C1 segment of cervical spinal cord (tissue), 14 donors: ENCODE results near the gene KLF2.
A peak's percentile ranks its signal among the peaks of the same experiment; 100 is the strongest.

Experiments
- DNase-seq, 14 donors: peaks; one replicate each; lab custom pipeline; 2025; lab: John Stamatoyannopoulos, UW

The KLF2 gene

GRCh38 chr19:16363133-16363851 is 38.7 kb downstream of the KLF2 start:
- no peak for DNase-seq

GRCh38 chr19:16363852-16364230 is 39.2 kb downstream of the KLF2 start:
- no peak for DNase-seq

- DNase-seq, result no peak
Observed at GRCh38 chr19:16364231-16364865, 39.7 kb downstream of the KLF2 start.

DNA sequence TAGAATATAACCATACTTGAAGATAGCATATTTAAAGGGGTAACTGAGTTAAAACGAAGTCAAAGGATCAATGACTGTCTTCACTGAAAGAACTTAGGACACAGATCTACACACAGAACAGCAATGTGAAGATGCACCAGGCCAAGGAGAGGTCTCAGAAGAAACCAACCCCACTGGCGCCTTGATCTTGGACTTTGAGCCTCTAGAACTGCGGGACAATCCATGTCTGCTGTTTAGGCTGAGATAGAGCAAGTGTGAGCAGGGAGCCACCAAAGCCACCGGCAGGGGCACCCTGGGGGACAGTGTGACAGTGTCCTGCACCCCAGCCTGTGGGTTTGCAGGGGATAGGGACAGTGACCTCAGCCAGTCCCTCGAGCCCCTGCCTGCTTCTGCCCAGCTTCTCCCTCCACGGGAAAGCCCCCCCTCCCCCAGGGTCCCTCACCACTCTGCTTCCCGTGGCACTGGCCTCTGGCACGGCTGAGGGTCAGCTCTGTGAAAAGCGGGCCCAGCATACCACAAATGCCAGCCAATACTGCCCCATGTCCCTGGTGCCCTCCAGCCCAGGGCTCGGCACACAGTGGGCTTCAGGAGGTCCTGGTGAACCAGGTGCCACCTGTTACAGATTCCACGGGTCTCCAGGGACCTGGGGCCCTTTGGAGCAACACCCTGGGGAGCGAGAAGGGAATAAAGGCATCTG is 40.8 kb downstream of the KLF2 start:
- DNase-seq, result no peak

- no peak for DNase-seq
Observed at GRCh38 chr19:16366056-16366432, 41.4 kb downstream of the KLF2 start.

DNA sequence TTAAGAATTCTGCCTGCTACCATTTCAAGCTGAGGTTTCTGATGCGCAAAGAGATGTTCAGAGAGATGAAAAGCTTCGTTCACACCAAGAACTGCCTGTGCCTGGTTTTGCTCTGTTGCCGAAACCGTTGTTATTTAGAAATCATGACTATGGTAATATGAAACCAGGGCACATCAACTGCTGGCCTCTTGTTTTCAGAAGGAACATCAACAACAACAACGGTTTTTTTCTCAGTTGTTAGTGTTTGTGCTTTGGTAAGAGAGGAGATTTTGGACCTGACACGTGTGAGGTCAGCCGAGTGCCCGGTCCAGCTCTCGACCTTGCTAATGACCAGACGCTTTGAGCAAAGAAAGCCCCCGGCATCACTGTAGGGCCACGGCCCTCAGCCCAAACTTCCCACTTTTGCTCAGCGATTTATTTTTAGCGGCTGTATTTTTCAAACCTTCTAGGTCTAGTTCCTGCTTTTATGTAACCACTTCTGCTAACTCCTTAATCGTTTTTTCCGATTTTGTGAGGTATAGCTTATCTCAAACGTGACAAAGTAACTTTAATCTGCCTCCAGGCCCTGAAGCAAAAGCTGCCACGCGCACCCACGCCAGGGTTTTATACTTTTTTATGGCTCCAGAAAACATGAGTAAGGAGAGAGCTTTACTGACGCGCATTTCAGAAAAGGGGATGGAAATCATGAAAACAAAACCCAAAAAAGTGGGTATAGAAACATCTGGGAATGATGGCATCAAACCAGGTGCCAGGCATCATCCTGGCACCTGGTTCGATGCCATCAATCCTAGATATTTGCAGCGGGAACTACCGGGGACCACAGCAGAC is 42.0 kb downstream of the KLF2 start:
- peak in 2 of 14 donors; percentile 4 to 7 for DNase-seq

DNA sequence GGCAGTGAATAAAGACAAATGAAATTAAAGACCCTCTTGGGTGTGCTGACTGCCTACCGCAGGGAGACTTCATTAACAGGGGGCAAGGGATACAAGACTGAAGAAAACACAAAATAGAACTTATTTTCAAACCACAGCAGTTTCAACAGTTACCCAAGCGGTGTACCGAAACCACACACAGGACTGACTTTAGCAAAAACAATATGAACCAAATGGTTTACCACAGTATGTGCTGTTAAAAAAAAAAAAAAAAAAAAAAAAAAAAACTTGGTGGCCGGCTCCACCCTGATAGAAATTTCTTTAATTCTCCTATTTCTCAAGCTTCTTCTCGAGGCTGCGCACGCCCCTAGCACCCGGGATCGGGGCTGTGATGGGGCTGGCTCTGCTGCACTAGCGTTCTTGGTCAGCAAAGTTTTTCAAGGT is 42.6 kb downstream of the KLF2 start:
- no peak for DNase-seq

DNA sequence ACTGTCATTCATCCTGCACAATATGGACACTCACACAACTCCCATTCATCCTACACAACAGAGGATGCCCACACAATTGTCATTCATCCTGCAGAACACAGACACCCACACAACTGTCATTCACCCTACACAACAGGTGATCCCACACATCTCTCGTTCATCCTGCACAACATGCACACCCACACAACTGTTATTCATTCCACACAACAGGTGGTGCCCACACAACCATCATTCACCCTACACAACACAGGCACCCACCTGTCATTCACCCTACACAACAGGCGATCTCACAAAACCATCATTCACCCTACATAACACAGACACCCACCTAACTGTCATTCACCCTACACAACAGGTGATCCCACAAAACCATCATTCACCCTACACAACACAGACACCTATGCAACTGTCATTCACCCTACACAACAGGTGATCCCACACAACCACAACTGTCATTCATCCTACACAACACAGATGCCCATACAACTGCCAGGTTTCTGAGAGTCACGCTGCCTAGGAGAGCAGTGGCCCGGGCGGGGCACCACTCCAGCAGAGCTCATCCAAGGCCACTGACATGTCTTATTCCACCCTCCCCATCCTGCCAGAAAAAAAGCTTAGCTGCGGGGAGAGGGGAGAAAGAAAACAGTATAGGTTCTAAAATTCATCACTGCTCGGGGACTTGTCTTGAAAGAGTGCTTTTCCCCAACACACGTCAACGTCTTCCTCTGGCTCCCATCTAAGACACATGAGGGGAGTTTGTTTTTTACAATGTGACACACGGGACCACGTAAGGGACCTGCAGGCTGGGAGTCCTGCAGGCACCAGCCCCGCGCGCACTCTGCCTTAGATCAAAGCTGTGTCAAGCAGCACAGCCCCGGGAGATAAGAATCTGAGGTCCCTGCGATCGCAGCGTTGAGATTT is 44.0 kb downstream of the KLF2 start:
- DNase-seq, result no peak

GRCh38 chr19:16369306-16369663 is 44.7 kb downstream of the KLF2 start:
- DNase-seq, result no peak

DNA sequence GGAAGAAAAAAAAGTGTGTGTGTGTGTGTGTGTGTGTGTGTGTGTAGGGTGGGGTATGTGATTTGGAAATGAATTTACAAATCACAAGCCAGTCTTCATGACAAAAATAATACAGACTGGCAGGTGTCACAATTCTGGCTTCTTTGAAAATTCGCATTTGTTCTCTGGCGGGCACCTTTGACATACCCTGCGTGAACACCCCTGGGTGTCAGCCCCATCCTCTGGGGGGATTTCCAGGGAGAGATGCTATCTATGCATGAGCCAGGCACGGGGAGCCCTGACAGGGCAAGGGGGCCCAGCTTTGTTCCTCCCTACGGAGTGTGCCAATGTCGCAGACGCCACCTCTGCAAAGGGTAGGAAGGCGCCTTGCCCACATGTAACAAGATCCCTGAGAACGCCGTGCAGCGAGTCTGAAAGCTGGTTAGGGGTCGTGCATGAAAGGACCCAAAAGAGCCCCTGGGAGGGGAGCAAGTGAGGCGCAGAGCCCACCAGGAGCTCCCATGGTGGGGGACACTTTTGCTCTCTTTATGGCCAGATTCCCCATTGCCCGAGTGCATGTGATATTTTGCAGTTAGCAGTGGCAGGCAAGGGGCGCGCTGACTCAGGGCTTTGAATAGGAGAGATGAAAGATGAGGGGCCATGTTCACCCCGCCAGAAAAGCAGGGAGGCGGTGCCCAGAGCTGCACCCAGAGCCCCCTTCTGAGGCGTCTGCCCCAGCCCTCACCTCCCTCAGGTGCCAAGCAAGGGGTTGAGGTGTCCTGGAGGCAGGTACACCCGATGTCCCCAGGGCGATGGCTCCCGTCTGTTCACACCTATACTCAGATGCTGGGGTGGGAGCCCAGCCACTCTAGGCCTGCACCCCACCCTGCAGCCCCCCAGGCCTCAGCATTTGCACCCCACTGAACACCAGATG is 45.3 kb downstream of the KLF2 start:
- no peak for DNase-seq

GRCh38 chr19:16370641-16371391 is 46.2 kb downstream of the KLF2 start:
- DNase-seq, result no peak

DNA sequence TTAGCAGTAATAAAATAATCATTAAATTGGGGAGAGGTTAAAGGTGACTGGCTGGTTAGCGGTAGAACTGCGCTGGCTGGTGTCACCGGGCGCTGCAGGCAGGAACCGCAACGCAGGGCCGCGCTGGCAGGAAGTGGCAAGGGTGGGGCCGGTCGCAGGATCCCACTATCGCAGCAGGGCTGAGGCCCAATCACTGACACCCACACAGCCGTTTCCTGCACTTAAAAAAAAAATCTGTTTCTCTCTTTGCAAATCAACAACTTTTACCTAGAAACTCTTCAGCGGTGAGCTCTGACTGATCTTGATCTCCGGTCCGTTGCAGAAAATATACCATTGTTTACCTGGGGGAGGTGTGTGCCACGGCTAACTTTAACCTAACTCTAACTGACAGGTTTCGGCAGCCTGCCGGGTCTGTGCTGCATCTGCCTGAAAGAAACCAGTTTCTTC is 46.9 kb downstream of the KLF2 start:
- no peak for DNase-seq

DNA sequence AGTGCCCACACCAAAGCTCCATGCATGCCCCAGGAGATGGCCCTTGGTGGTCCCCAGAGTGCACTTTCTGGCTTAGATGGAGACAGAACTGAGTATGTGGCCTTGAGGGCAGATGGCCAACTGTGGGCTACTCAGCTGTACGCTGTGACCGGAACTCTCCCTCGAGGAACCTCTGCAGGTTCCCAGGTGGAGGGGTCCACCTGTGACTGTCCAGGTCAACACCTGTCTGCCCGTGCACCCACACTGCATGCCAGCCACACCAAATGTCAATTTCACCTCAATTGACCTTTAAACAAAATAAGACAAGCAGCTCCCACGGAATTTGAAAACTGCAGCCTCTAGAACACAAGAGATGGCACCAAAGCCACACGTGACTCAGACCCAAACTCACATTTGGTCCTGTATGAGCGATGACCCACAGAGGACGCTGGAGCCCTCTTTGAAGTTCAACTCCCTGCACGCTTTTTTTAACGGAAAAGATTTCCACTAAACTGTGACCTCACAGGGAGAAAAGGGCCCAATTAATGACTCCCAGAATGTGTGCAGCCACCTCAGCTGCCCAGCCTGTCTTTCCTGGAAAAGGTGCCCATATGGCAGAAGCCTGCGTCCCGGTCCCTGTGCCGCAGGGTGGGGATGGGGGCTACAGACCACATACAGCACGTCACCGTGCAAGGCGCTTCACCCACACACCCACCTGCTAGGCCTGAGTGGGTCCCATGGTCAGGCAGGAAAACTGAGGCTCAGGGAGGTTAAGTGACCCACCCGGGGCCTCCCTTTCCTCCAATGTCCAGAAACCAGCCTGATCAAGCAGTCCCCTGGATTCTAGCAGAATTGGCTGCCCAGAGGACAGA is 47.7 kb downstream of the KLF2 start:
- DNase-seq, result no peak

DNA sequence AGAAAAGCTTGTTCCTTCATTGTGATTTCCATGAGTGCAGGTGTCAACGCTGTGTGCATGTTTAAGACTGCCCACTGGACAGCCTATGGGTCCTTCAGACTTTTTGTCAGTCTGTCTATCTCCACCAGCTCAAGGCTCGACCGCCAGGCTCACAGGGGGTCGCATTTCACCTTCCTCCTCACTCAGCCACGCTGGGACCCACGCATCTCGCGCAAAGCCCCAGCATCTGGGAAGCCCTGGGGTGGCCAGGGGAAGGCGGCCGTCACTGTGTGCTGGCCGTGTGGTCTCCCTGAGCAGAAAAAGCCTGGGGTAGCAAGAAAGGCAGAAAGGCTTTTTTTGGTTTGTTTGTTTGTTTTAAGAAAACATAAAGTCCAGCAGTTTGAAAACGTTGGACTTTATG is 48.5 kb downstream of the KLF2 start:
- DNase-seq, result no peak

DNA sequence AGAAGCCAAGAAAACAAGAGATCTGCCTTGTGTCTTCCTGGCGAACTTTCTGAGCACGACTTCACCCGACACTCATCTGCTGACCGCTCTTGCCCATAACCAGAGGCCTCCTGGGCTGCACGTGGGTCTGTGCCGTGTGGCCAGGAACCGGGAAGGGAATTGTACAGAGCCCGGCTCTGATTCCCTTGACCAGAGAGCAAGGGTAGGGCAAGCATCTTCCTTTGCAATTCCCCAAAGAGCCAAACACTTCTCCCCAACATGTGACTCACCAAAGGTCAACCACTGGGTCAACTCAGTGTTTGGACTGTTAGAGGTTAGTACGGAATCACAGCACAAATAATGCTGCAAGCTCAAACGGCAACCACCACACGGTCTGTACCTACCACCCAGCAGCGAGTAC is 48.9 kb downstream of the KLF2 start:
- DNase-seq, result no peak

- DNase-seq, result no peak
Observed at GRCh38 chr19:16373989-16374388, 49.4 kb downstream of the KLF2 start.

DNA sequence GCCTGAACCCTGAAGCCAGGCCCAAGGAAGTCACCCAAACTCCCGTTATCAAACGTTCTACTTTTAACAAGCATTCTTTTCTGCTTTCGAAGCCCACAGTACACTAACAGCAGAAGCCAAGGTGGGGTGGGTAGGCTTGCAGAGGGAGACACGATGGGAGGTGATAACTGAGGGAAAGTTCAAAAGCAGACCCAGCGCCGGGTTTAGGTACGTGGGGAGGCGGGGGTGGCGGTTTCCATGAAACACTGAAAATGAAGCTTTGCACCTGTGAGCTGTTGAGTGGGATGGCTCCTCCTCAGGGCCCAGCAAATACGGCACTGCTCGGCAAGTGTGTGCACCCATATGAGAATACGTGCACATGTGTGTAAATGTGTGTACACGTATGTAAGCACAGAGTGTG is 49.8 kb downstream of the KLF2 start:
- DNase-seq, result no peak
